Spleen (tissue), 7 donors: ENCODE results near the gene PCDHGC4.

Experiments used
- POLR2AphosphoS5 ChIP-seq, 3 donors: sonication (generic); formaldehyde crosslinking; IDR thresholded peaks; one replicate each; pipeline ENCODE4 v1.5.1; 2017; ENCODE audit warnings: antibody characterized with exemption in 3 of 3
- TF ChIP-seq, protein P1 (sequence below), 11 experiments: fragments of 200-600 bp in 7 of 11; fragments of 450-650 bp in 4 of 11; sonication (generic) in 4 of 11; IDR thresholded peaks in 8 of 11; conservative IDR thresholded peaks in 3 of 11; 1 replicate in 7 of 11; 2 replicates in 4 of 11; pipeline versions ENCODE4 v1.4.0 to v1.8.0; 2016 to 2021; ENCODE audit warnings: antibody characterized with exemption in 11 of 11, inconsistent platforms in 4 of 11, mild to moderate bottlenecking in 1 of 11
- donor health status: DM: no; HTN: no; CAD: no; lungs with moderate emphysema.
- donor health status: DM: no; HTN: no; CAD: no.
- donor health status: DM: no; HTN: no; CAD: no.

DNA sequence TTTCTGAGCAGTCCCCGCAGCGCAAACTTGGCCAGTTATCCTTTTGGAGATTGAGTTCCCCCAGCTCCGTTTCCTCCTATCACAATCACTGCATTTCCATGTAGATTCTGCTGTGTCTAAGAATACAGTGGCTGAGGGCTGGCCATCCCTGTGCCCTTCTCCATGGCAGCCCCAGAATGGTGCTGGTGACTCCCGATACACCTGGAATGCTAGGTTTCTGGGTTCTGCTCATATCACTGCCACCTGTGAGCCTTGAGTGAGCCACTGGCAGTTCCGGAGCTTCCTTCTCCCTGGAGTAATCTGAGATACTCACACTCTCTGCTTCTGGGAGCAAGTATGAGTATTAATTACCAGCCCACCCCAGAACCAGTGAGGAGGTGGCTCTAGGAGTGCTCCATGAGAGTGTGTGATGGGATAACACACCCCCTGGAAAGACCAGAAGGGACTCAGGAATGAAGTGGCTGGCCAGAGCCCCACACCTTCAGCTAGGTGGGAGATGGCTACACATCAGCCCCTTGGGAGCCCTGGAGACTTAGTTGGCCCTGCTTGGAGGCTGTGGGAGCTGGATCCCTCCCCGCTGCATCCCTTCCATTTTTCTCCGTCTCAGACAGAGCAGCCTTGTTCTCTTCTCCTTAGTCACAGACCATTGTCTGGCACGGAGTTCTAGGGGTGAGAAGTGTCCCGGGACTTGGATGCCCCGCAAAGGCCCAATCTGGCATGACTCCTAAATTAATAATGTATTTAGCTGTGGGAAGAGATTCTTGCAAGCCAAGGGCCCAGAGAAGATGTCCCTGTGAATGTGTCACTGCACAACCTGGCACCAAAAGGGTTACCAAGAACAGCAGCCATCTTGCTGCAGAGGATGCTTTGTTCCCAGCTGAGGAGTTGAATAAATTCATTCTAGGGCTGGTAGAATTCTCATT, 8.9 kb downstream of the PCDHGC4 start:
- TF ChIP-seq, protein P1, sequence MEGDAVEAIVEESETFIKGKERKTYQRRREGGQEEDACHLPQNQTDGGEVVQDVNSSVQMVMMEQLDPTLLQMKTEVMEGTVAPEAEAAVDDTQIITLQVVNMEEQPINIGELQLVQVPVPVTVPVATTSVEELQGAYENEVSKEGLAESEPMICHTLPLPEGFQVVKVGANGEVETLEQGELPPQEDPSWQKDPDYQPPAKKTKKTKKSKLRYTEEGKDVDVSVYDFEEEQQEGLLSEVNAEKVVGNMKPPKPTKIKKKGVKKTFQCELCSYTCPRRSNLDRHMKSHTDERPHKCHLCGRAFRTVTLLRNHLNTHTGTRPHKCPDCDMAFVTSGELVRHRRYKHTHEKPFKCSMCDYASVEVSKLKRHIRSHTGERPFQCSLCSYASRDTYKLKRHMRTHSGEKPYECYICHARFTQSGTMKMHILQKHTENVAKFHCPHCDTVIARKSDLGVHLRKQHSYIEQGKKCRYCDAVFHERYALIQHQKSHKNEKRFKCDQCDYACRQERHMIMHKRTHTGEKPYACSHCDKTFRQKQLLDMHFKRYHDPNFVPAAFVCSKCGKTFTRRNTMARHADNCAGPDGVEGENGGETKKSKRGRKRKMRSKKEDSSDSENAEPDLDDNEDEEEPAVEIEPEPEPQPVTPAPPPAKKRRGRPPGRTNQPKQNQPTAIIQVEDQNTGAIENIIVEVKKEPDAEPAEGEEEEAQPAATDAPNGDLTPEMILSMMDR (IDR thresholded peaks at IDR 0.05 in 8 of 11, conservative IDR thresholded peaks at IDR 0.05 in 3 of 11) = no peak
- TF ChIP-seq POLR2AphosphoS5 (IDR thresholded peaks at IDR 0.05) = no peak
